ENCODE measurements around the gene PCSK6. TPM values are rescaled to one million over a fixed set of nuclear protein-coding genes. Genes with fewer than 3 reads are reported as not detected.

Gene PCSK6
- total RNA-seq, 1 experiment from 2014 or later = 26.3 TPM

GRCh38 chr15:101391981-101392640 lies 97.4 kb downstream of the PCSK6 start:
- TF ChIP-seq CTCF (conservative IDR thresholded peaks at IDR 0.05) = no peak
- TF ChIP-seq EZH2 (IDR thresholded peaks at IDR 0.05; ENCODE audit: low read depth) = no peak
- no peaks in the 10 kb centered on the region for H3K79me2 ChIP-seq (ENCODE audit: low read depth)
- no peaks in the 10 kb centered on the region for H3K27me3 ChIP-seq (ENCODE audit: insufficient read depth, low read depth)
- no peak overlapping the region for H3K4me3 ChIP-seq
- H4K20me1 ChIP-seq (ENCODE audit: insufficient read depth) = no peaks in the 10 kb centered on the region
- no peak overlapping the region for H3K27ac ChIP-seq
- CTCF ChIA-PET = no interaction called here
- no peaks in the 10 kb centered on the region for H3K4me1 ChIP-seq (replicated peaks; ENCODE audit: insufficient read depth)
- no peak for DNase-seq
- H3K9me3 ChIP-seq (ENCODE audit: insufficient read depth, low read depth) = no peaks in the 10 kb centered on the region
- no peaks in the 10 kb centered on the region for H3F3A ChIP-seq (ENCODE audit: insufficient read depth, low read depth)
- POLR2A ChIA-PET (ENCODE audit: unreplicated experiment) = no interaction called here
- H3K36me3 ChIP-seq (ENCODE audit: low read depth) = no peaks in the 10 kb centered on the region
- no TSS peak for BruUV-seq (replicated peaks)
- no peaks in the 10 kb centered on the region for H3K9me2 ChIP-seq (ENCODE audit: insufficient read depth)
- H2AFZ ChIP-seq = no peak overlapping the region
- intact Hi-C loops (cut with micrococcal nuclease; ENCODE audit: unreplicated experiment) = no loop called here
- no peak overlapping the region for H3K4me2 ChIP-seq

GRCh38 chr15:101391431-101391830 lies 98.1 kb downstream of the PCSK6 start:
- Histone ChIP-seq H3K79me2 (ENCODE audit: low read depth) (no peaks in the 10 kb centered on the region), H3K4me2 (no peak overlapping the region), H3K4me1 (replicated peaks; ENCODE audit: insufficient read depth) (no peaks in the 10 kb centered on the region), H3K9me2 (ENCODE audit: insufficient read depth) (no peaks in the 10 kb centered on the region), H3F3A (ENCODE audit: insufficient read depth, low read depth) (no peaks in the 10 kb centered on the region), H2AFZ (no peak overlapping the region), H3K9me3 (ENCODE audit: insufficient read depth, low read depth) (no peaks in the 10 kb centered on the region), H3K4me3 (no peak overlapping the region), H4K20me1 (ENCODE audit: insufficient read depth) (no peaks in the 10 kb centered on the region), H3K27me3 (ENCODE audit: insufficient read depth, low read depth) (no peaks in the 10 kb centered on the region), H3K27ac (no peak overlapping the region), H3K36me3 (ENCODE audit: low read depth) (no peaks in the 10 kb centered on the region)
- ChIA-PET POLR2A (ENCODE audit: unreplicated experiment) (interaction anchor here (0.6 kb wide), 1 partner anchor 225 kb away, joined by 5 read pairs; no protein-coding TSS in a partner anchor), CTCF (no interaction called here)
- no peak for DNase-seq
- no peak for TF ChIP-seq CTCF (conservative IDR thresholded peaks at IDR 0.05)
- BruUV-seq (replicated peaks) = no TSS peak
- intact Hi-C loops (cut with micrococcal nuclease; ENCODE audit: unreplicated experiment) = no loop called here

- Histone ChIP-seq H3K79me2 (ENCODE audit: low read depth) (no peaks in the 10 kb centered on the region), H2AFZ (no peak overlapping the region), H3K27me3 (ENCODE audit: insufficient read depth, low read depth) (no peaks in the 10 kb centered on the region), H3F3A (ENCODE audit: insufficient read depth, low read depth) (no peaks in the 10 kb centered on the region), H3K9me3 (ENCODE audit: insufficient read depth, low read depth) (no peaks in the 10 kb centered on the region), H3K4me2 (no peak overlapping the region), H3K4me3 (no peak overlapping the region), H3K4me1 (replicated peaks; ENCODE audit: insufficient read depth) (no peaks in the 10 kb centered on the region), H3K36me3 (ENCODE audit: low read depth) (no peaks in the 10 kb centered on the region), H3K27ac (no peak overlapping the region), H4K20me1 (ENCODE audit: insufficient read depth) (no peaks in the 10 kb centered on the region; the same call in 1 of the 2 replicates), H3K9me2 (ENCODE audit: insufficient read depth) (no peaks in the 10 kb centered on the region)
- intact Hi-C loops (cut with micrococcal nuclease; ENCODE audit: unreplicated experiment) = no loop called here
- ChIA-PET POLR2A (ENCODE audit: unreplicated experiment) (no interaction called here), CTCF (no interaction called here)
- BruUV-seq (replicated peaks) = no TSS peak
- no peak for TF ChIP-seq EZH2 (IDR thresholded peaks at IDR 0.05; ENCODE audit: low read depth)
- TF ChIP-seq CTCF (conservative IDR thresholded peaks at IDR 0.05) = no peak
- DNase-seq = no peak
Observed at GRCh38 chr15:101390462-101390861, 99.0 kb downstream of the PCSK6 start.
